H9 (cell line): Measurements from ENCODE around the gene TDRD3. TPM values are rescaled to one million over a fixed set of nuclear protein-coding genes. Genes with fewer than 3 reads are reported as not detected.

Experiments
- DNase-seq: peaks from one replicate; pipeline ENCODE4 v3.0.0-alpha.2; 2017
- H2AFZ ChIP-seq: one replicate; pipeline ENCODE4 v1.6.1; 2013; ENCODE audit warnings: mild to moderate bottlenecking, low read length, control low read depth, moderate library complexity
- H2AK5ac ChIP-seq: 2 replicates; pipeline ENCODE4 v1.6.1; 2013; ENCODE audit warnings: low read length, control low read depth, mixed read lengths; ENCODE audit not compliant: insufficient read length
- H2BK120ac ChIP-seq: one replicate; pipeline ENCODE4 v1.6.1; 2013; ENCODE audit warnings: low read depth, mild to moderate bottlenecking, low read length, control low read depth, inconsistent platforms; ENCODE audit not compliant: poor library complexity, severe bottlenecking
- H2BK12ac ChIP-seq: 2 replicates; pipeline ENCODE4 v1.6.1; 2013; ENCODE audit warnings: low read length, control low read depth, mixed read lengths, low read depth; ENCODE audit not compliant: insufficient read length
- H2BK15ac ChIP-seq: 2 replicates; pipeline ENCODE4 v1.6.1; 2013; ENCODE audit warnings: low read depth, low read length, control low read depth
- H2BK20ac ChIP-seq: one replicate; pipeline ENCODE4 v1.6.1; 2013; ENCODE audit warnings: low read depth, mild to moderate bottlenecking, low read length, control low read depth, inconsistent platforms; ENCODE audit not compliant: poor library complexity, severe bottlenecking
- H2BK5ac ChIP-seq: 2 replicates; pipeline ENCODE4 v1.6.1; 2013; ENCODE audit warnings: low read length, control low read depth, mixed read lengths; ENCODE audit not compliant: insufficient read length
- H3K14ac ChIP-seq: 2 replicates; pipeline ENCODE4 v1.6.1; 2013; ENCODE audit warnings: low read length, control low read depth; ENCODE audit not compliant: insufficient read depth
- H3K18ac ChIP-seq: 2 replicates; pipeline ENCODE4 v1.6.1; 2013; ENCODE audit warnings: low read depth, mild to moderate bottlenecking, mixed read lengths, low read length, control low read depth; ENCODE audit not compliant: insufficient read length
- H3K23ac ChIP-seq: 2 replicates; pipeline ENCODE4 v1.6.1; 2013; ENCODE audit warnings: low read length, control low read depth, mixed read lengths, low read depth; ENCODE audit not compliant: insufficient read length
- H3K23me2 ChIP-seq: 2 replicates; pipeline ENCODE4 v1.6.1; 2013; ENCODE audit warnings: low read depth, mild to moderate bottlenecking, mixed read lengths, low read length, control low read depth; ENCODE audit not compliant: insufficient read length, poor library complexity, severe bottlenecking
- H3K27ac ChIP-seq: 2 replicates; pipeline ENCODE4 v1.5.1; 2013; ENCODE audit warnings: low read length, control low read depth, mixed read lengths, low read depth; ENCODE audit not compliant: insufficient read length
- H3K27me3 ChIP-seq: 2 replicates; pipeline ENCODE4 v1.6.1; 2013; ENCODE audit warnings: low read length, control low read depth, inconsistent platforms; ENCODE audit not compliant: insufficient read depth
- H3K4ac ChIP-seq: 2 replicates; pipeline ENCODE4 v1.6.1; 2013; ENCODE audit warnings: low read depth, mild to moderate bottlenecking, control low read depth, inconsistent platforms, low read length, moderate library complexity
- H3K4me1 ChIP-seq: 2 replicates; pipeline ENCODE4 v1.6.1; 2013; ENCODE audit warnings: low read length, control low read depth, inconsistent platforms; ENCODE audit not compliant: insufficient read depth
- H3K4me2 ChIP-seq: 2 replicates; pipeline ENCODE4 v1.6.1; 2013; ENCODE audit warnings: low read length, control low read depth, mixed read lengths; ENCODE audit not compliant: insufficient read length, insufficient read depth
- H3K56ac ChIP-seq: 2 replicates; pipeline ENCODE4 v1.6.1; 2013; ENCODE audit warnings: low read depth, mild to moderate bottlenecking, mixed read lengths, low read length, control low read depth; ENCODE audit not compliant: insufficient read length
- H3K79me1 ChIP-seq: 2 replicates; pipeline ENCODE4 v1.6.1; 2013; ENCODE audit warnings: low read depth, mild to moderate bottlenecking, moderate library complexity, low read length, control low read depth, inconsistent platforms; ENCODE audit not compliant: insufficient read depth, poor library complexity, severe bottlenecking
- H3K79me2 ChIP-seq: 2 replicates; pipeline ENCODE4 v1.6.1; 2013; ENCODE audit warnings: low read length, control low read depth, inconsistent platforms; ENCODE audit not compliant: insufficient read depth
- H3K9ac ChIP-seq: 2 replicates; pipeline ENCODE4 v1.6.1; 2013; ENCODE audit warnings: low read length, control low read depth, mixed read lengths; ENCODE audit not compliant: insufficient read length; ENCODE audit errors: extremely low read depth
- H3K9me3 ChIP-seq: one replicate; pipeline ENCODE4 v1.6.1; 2013; ENCODE audit warnings: low read depth, low read length, inconsistent platforms; ENCODE audit not compliant: control insufficient read depth
- H3T11ph ChIP-seq: one replicate; pipeline ENCODE4 v1.6.1; 2013; ENCODE audit warnings: mild to moderate bottlenecking, low read length, control low read depth, inconsistent platforms
- H4K20me1 ChIP-seq: one replicate; pipeline ENCODE4 v1.6.1; 2013; ENCODE audit not compliant: control insufficient read depth, insufficient read length, insufficient read depth
- H4K5ac ChIP-seq: 2 replicates; pipeline ENCODE4 v1.6.1; 2013; ENCODE audit warnings: low read depth, mild to moderate bottlenecking, mixed read lengths, low read length, control low read depth; ENCODE audit not compliant: insufficient read length
- H4K8ac ChIP-seq: replicated peaks from 2 replicates; pipeline ENCODE4 v1.6.1; 2013; ENCODE audit warnings: low read length, control low read depth, mixed read lengths, low read depth; ENCODE audit not compliant: insufficient read length
- H4K91ac ChIP-seq: 2 replicates; pipeline ENCODE4 v1.6.1; 2013; ENCODE audit warnings: low read depth, mild to moderate bottlenecking, moderate library complexity, mixed read lengths, low read length, control low read depth; ENCODE audit not compliant: insufficient read length
- H3K27ac Mint-ChIP-seq, 3 experiments: 2 replicates in 2 of 3; 3 replicates in 1 of 3; pipeline ENCODE4 v1.8.0; 2020 to 2021; ENCODE audit warnings: mixed read lengths in 3 of 3, mild to moderate bottlenecking in 1 of 3, moderate library complexity in 1 of 3
- H3K27me3 Mint-ChIP-seq: 2 replicates; pipeline ENCODE4 v1.8.0; 2021; ENCODE audit warnings: low read depth, mild to moderate bottlenecking, moderate library complexity, mixed read lengths
- H3K36me3 Mint-ChIP-seq, 3 experiments: 2 replicates in 2 of 3; 3 replicates in 1 of 3; pipeline ENCODE4 v1.8.0; 2020 to 2021; ENCODE audit warnings: low read depth in 3 of 3, mixed read lengths in 3 of 3; ENCODE audit not compliant: insufficient read depth in 1 of 3
- H3K4me1 Mint-ChIP-seq, 2 experiments: 2 replicates each; pipeline ENCODE4 v1.8.0; 2020; ENCODE audit warnings: mixed read lengths in 2 of 2
- H3K4me3 Mint-ChIP-seq, 2 experiments: 2 replicates in 1 of 2; 3 replicates in 1 of 2; pipeline ENCODE4 v1.8.0; 2020 to 2021; ENCODE audit warnings: mild to moderate bottlenecking in 2 of 2, mixed read lengths in 2 of 2, moderate library complexity in 1 of 2
- H3K9me3 Mint-ChIP-seq, 2 experiments: 2 replicates in 1 of 2; 3 replicates in 1 of 2; pipeline ENCODE4 v1.8.0; 2020; ENCODE audit warnings: mild to moderate bottlenecking in 2 of 2, mixed read lengths in 2 of 2, moderate library complexity in 1 of 2
- CTCF ChIP-seq: fragments of 200-600 bp; sonication (generic); conservative IDR thresholded peaks from 3 replicates; pipeline ENCODE4 v1.8.0; 2021; ENCODE audit warnings: antibody characterized with exemption, mild to moderate bottlenecking
- WGBS: extraction: QIAGEN DNeasy Blood & Tissue Kit; methylation state at CpG from one replicate; pipeline ENCODE4 v1.1.7; 2013; ENCODE audit warnings: missing lambda C conversion rate, low lambda C conversion rate, mixed read lengths; ENCODE audit not compliant: insufficient read length; ENCODE audit errors: extremely low coverage; 5-methylcytosine and 5-hydroxymethylcytosine counted together
- total RNA-seq: library from RNA; stranded (reverse); gene quantifications from 2 replicates; pipeline ENCODE4 v1.2.1, GENCODE V29; 2021

The TDRD3 gene
- total RNA-seq, 1 experiment from 2014 or later, result 16.1 TPM

- no peak overlapping the region for H3K27ac Mint-ChIP-seq
- H2AFZ ChIP-seq, result no peak overlapping the region
- H2AK5ac ChIP-seq, result no peak overlapping the region
- H2BK5ac ChIP-seq, result no peak overlapping the region
- no peaks in the 10 kb centered on the region for H3K23me2 ChIP-seq
- H2BK12ac ChIP-seq, result no peak overlapping the region
- no peak overlapping the region for H2BK15ac ChIP-seq
- H3K36me3 Mint-ChIP-seq, result no peaks in the 10 kb centered on the region; a peak in 1 of 7 replicates
- DNase-seq, result no peak
- H3K27me3 Mint-ChIP-seq, result no peaks in the 10 kb centered on the region; the same call in 1 of the 2 replicates
- TF ChIP-seq CTCF, result no peak
- no peak overlapping the region for H2BK120ac ChIP-seq
- H3K4ac ChIP-seq, result no peak overlapping the region
- no peak overlapping the region for H4K8ac ChIP-seq
- no peaks in the 10 kb centered on the region; the same call in 1 of the 2 replicates for H3K4me1 ChIP-seq
- no peak overlapping the region for H3K4me2 ChIP-seq
- no peaks in the 10 kb centered on the region for H3K79me2 ChIP-seq
- no peak overlapping the region for H3K56ac ChIP-seq
- H3K9me3 ChIP-seq, result no peaks in the 10 kb centered on the region
- H3K4me1 Mint-ChIP-seq, result peaks cover 3 to 6% of the 10 kb centered on the region in 2 experiments
- H4K91ac ChIP-seq, result no peak overlapping the region
- H3T11ph ChIP-seq, result no peak overlapping the region
- no peak overlapping the region for H3K9ac ChIP-seq
- no peaks in the 10 kb centered on the region for H4K20me1 ChIP-seq
- H3K23ac ChIP-seq, result no peak overlapping the region
- WGBS, result no CpG with 5 or more reads among the region's 2 CpGs
- H3K27ac ChIP-seq, result no peak overlapping the region
- no peak overlapping the region for H4K5ac ChIP-seq
- H3K4me3 Mint-ChIP-seq, result no peak overlapping the region
- no peaks in the 10 kb centered on the region for H3K79me1 ChIP-seq
- no peak overlapping the region for H3K18ac ChIP-seq
- H3K27me3 ChIP-seq, result no peaks in the 10 kb centered on the region
- H3K9me3 Mint-ChIP-seq, result no peaks in the 10 kb centered on the region
- no peak overlapping the region for H3K14ac ChIP-seq
- H2BK20ac ChIP-seq, result no peak overlapping the region
Measured at GRCh38 chr13:60358453-60358852, 38.6 kb upstream of the TDRD3 start.
